Measurements from ENCODE around the gene MAP3K1. TPM values are rescaled to one million over a fixed set of nuclear protein-coding genes. Genes with fewer than 3 reads are reported as not detected.
A peak's percentile ranks its signal among the peaks of the same experiment; 100 is the strongest.
"Not testable (repeated sequence)": the region's sequence is repeated elsewhere in the genome, so short reads cannot be mapped to it uniquely, and the experiment has no call there.

MAP3K1 gene
- polyA plus RNA-seq, 3 donors = 73.1 to 100 (median 95.3) TPM

DNA sequence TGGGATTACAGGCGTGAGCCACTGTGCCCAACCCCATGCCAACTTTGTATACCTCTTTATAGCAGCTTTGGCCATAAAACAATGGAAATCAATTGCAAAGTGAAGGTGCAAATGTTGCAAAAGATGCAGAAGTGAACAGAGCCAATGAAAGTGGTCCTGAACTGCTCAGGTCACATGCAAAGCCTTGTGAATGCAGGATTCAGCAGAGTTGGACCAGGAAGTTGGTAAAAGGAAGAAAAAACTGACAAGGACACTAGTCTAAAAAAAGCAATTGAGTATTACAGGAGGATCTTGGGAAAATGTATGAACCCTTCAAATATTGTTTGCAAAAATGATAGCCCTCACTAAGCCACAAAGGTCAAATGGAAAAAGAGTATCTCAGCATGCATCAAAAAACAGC lies 4.5 kb upstream of the MAP3K1 start:
- no peak for DNase-seq (ENCODE audit: extremely low read depth in 1 of 11, low read depth in 9 of 11, low spot score in 4 of 11)

DNA sequence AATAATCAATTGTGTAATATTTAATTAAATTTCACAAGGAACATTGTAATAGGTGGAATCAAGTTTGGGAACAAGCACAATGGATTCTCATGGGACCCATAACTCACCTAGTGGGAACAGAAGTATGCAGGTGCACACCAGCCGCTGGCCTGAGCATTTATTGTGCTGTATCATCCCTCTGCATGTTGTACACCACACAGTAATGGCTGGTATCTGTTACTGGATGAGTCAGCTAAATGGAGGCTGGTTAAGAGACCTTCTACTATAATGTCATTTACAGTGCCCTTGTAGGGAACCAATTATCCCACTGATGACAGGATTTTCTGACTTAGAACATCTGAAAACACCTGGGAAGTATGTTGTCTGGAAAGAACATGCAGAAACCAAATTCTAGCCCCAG lies 3.2 kb upstream of the MAP3K1 start:
- DNase-seq (ENCODE audit: extremely low read depth in 1 of 11, low read depth in 9 of 11, low spot score in 4 of 11) = no peak

DNA sequence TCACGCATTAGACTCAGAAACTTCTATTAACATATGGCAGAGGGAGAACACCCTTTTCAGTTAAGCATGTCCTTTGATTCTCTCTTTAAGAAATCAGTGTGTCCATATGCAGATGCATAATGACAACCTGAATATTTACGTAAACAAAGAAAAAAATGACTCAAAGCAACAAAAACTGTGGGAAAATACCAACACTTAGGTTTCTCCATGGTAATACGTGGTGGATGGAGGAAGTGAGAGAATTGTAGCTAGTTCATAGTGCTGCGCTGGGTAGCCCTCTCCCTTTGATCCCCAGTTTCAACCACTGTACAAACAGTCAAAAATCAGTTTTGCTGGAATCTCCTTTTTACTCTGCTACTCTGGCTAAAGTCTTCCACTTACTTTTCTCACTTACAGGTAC lies 2.0 kb upstream of the MAP3K1 start:
- DNase-seq (ENCODE audit: extremely low read depth in 1 of 11, low read depth in 9 of 11, low spot score in 4 of 11) = no peak

DNA sequence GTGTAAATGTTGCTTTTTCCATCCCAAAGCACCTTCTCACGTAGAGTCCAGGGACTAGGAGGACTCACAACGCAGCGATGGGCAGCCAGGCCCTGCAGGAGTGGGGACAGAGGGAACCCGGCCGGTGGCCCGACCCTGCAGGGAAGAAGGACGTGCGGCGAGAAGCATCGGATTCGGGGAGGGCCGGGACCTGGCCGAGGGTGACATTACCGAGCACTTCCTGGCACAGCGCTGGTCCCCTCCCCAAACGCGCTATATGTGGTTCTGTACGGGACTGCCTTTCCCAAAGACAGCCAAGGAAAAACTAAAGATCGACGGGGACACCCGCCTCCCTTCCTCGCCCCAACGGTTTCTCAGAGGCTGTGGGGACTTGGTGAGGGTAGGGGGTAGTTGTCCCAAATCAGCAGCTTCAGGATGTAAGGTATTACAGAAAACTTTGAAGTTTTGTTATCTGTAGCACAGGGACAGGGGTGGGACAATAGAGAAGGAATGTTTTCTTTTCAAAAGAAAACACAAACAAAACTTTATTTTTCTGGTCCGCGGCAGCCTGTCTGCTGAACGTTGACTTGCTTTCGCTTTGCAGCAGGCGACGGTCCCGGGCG lies 887 bp upstream of the MAP3K1 start:
- peak in 1 of 11 donors; percentile 26 for DNase-seq (ENCODE audit: extremely low read depth in 1 of 11, low read depth in 9 of 11, low spot score in 4 of 11)

DNA sequence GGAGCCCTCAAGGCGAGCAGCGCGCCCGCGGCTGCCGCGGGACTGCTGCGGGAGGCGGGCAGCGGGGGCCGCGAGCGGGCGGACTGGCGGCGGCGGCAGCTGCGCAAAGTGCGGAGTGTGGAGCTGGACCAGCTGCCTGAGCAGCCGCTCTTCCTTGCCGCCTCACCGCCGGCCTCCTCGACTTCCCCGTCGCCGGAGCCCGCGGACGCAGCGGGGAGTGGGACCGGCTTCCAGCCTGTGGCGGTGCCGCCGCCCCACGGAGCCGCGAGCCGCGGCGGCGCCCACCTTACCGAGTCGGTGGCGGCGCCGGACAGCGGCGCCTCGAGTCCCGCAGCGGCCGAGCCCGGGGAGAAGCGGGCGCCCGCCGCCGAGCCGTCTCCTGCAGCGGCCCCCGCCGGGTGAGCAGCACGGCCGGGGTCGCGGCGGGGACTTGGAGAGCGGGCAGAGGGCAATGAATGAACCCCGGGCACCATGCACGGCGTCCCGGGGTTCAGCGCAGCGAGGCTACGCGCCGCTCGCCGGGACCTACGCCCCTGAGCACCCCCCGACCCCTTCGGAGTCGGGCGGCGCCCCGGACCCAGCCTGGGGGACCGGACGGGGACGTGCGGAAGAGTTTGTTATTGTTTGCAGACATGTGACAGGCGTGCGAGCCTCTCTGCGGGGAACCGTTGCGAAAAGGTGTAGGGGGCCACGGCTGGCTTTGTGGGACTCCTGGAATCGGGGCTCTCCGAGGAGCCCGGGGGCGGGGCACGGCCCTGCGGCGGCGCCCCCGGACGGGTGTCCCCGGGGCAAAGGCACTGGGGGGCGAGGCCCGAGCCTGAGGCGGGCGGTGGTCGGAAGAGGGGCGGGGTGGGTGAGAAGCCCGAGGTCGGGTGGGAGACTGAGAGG lies 553 bp downstream of the MAP3K1 start:
- DNase-seq (ENCODE audit: extremely low read depth in 1 of 11, low read depth in 9 of 11, low spot score in 4 of 11) = peak in 1 of 11 donors; percentile 39

DNA sequence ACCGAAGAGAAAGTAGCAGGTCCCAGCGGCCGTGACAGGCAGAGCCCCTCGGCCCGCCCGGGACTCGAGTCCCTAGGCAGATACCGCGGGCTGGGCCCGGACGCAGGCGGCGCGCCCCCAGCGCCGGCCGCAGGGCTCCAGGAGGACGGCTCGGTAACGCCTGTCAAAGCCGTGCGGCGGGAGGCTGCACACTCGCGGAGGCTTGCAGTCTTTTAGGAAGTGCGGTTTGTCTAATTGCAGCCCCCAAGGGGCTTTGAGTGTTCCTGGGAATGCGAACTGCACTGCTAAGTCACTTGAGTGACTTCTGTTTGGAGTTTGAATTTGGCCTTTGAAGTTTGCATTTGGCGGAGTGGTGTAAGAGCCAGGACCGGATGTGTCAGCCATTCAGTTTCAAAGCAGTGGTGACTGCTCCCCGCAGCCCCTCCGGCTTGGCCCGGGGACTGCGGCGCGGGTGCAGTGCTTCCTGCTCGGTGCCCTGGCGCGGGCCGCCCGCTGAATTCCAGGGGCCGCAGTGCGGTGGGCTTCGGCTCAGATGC lies 1.3 kb downstream of the MAP3K1 start:
- peak in 3 of 11 donors; percentile 44 to 61 (median 49) for DNase-seq (ENCODE audit: extremely low read depth in 1 of 11, low read depth in 9 of 11, low spot score in 4 of 11)

DNA sequence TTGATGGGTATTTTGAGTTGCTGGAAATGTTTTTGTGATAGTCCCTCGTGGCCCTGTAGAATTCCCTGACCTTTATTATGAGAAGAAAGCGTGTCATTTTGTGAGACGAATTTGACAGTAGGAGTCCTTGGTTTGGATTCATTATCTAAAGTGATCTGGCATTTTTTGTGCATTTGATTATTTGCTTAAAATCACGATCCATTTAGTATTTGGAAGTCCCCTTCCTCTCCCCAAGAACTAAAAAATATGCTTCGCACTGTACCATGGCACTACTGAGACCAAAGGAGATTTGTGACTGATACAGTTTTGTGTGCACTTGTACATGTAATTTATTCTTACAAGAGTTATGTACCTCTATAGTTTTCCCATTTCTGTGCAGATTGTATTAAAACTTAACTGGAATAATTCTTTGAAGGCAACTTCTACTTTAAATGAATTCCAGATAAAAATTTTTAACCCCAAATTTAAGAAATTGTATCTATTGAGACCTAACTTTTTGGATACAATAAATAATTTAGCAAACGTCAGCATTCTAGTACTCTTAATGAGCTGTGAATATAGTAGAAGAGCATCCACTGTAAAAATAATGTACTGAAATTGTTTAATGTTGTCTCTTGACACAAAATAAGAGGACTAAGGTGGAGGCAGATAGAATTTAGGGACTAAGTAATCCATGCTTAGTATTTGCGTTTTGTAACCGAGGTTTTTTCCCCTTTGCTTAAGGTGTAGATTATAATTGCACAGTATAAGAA lies 2.1 kb downstream of the MAP3K1 start:
- no peak for DNase-seq (ENCODE audit: extremely low read depth in 1 of 11, low read depth in 9 of 11, low spot score in 4 of 11)

DNA sequence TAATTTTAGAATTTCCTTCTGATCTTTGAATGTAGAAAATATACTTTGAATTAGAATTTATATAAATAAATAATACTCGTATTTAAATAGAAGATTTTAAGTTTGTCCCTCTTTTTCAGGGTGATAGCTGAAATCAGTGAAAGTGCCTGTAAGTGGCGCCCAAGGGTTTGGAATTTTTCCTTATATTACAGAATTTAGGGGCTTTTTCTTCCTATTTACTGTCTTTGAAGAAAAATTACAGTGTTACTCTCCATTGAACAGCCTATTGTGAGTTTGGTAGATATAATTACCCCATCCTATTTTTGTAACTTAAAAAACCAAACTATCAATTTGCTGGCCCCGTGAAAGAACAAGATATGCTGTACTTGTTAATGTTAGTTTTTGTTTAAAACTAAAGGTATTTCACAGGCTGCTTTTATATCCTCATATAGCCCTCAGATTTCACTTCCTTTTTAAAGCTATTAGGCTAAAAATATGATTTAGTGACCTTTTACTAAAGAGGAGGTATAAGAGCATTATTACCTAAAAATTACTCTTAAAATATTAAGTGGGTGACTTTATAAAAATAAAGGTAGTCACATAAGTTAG lies 3.2 kb downstream of the MAP3K1 start:
- DNase-seq (ENCODE audit: extremely low read depth in 1 of 11, low read depth in 9 of 11, low spot score in 4 of 11) = no peak

DNA sequence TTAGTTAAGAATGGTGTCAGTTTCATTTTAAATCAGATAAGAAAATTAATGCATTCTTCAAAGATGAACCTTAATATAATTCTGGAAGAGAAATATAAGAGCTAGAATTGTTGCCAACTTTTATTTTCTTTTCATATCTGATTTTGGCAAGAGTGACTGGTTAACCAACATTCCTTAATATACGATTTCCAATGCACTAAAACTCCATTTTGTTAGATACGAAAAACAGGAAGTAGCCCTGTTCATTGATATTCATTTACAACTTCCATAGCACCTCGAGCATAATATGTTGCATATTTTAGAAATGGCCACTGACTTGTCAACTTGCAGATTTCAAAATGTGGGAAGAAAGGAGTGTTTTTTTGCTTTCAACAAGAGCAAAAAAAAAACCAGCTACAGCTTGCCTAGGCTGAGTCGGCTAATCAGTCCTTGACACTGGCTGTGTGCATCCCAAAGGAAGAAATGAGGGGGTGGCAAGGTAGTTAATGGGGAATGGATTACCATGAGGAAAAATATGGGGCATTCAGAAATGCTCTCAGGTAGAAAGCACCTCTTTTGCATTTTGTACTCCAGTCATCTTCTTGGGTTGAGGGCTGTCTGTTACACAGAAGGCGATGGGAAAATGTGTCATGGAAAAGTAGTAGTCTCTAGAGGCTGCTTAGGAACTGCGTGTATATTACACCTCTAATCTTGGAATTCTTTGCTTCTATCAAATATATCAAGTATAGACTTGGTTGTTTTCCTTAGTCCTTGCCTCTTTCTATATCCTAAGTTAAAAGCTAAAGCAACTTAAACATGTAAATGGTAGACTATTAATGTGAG lies 3.9 kb downstream of the MAP3K1 start:
- no peak for DNase-seq (ENCODE audit: extremely low read depth in 1 of 11, low read depth in 9 of 11, low spot score in 4 of 11)

DNA sequence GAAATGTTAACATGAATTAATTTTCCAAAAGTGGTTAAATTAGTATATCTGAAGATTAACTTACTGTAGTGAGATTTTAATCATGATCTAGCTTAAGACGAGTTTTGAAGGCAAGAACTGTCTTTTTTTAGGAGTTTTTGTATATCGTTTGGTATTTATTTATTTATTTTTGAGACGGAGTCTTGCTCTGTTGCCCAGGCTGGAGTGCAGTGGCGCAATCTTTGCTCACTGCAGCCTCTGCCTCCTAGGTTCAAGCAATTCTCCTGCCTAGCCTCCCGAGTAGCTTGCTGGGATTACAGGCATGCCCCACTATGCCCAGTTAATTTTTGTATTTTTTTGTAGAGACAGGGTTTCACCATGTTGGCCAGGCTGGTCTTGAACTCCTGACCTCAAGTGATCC lies 6.5 kb downstream of the MAP3K1 start:
- not testable (repeated sequence) for DNase-seq (ENCODE audit: extremely low read depth in 1 of 11, low read depth in 9 of 11, low spot score in 4 of 11)

DNA sequence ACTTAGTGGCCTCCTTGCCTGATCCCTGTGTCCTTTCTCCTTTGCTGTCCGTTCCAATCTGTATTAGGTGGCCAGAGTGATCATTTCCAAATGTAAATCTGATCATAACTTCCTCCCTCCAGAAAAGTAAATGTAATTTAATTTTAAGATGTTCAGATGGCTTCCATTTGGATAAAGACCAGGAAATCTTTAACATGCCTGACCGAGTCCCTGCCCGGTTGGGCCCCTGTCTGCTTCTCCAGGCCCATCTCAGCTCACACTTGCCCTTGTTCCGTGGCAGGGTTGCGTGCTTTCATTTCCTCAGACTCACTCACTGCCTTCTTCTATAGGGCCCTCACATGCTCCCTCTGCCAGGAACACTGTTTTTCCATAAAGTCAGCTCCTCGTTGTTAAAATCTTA lies 7.6 kb downstream of the MAP3K1 start:
- DNase-seq (ENCODE audit: extremely low read depth in 1 of 11, low read depth in 9 of 11, low spot score in 4 of 11) = no peak

DNA sequence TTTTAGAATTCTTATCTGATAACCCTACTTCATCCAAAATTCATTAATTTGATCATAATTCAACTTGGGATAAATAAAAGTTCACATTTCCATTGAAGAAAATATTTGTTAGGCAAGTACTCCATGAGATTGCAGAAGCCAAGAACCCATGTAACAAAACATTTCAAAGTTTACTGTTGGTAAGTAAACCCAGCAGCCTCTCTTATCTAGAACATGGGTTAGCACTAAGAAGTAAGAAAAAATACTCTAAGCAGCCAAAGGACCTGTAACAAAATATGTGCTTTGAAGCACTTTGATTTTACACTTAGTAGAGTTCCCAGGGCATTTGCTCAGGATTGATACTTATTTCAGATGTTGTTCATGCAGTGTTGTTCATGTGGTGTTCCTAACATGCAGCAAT lies 8.7 kb downstream of the MAP3K1 start:
- DNase-seq (ENCODE audit: extremely low read depth in 1 of 11, low read depth in 9 of 11, low spot score in 4 of 11) = no peak

DNA sequence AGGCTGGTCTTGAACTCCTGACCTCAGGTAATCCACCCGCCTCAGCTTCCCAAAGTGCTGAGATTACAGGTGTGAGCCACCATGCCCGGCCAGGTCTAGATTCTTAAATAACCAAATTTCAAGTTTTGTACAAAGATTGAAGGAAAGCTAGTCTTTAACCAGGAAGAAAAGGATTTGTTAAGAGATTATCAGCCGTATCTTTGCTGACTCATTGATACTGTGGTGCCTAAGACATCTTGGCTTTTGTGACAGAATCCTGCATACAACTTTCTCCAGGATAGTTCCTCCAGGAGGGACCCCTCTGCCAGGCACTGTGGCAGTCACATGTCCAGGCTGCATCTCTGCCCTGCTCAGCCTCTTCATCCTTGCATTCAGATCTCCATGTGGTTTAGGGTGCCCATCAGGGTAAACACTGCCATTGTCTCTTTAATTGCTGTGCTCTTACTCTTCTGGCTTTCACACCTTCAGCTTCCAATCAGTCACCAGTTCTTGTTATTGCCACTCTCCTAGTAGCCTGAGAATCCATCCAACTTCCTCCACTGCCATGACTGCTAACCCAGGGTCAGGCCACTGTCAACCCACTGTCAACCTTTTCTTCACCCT lies 10.0 kb downstream of the MAP3K1 start:
- DNase-seq (ENCODE audit: extremely low read depth in 1 of 11, low read depth in 9 of 11, low spot score in 4 of 11) = no peak

DNA sequence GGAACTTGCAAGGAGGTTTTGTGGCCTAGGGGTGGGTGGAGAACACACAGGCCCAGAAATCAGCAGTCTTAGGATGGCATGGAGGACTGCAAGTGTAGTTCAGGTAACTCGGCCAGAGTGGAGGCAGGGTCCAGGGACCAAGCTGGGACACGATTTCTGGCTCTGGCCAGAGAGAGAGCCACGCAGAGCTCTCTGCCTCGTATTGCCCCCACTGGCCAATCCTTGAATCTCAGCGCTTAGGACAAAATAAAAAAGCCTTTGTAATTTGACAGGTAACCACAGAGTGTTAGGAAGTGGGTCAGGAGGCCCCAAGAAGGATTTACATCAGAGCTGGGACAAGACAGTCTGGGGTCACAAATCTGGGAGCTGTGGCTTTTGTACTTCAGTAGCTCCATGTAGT lies 11.7 kb downstream of the MAP3K1 start:
- DNase-seq (ENCODE audit: extremely low read depth in 1 of 11, low read depth in 9 of 11, low spot score in 4 of 11) = no peak

DNA sequence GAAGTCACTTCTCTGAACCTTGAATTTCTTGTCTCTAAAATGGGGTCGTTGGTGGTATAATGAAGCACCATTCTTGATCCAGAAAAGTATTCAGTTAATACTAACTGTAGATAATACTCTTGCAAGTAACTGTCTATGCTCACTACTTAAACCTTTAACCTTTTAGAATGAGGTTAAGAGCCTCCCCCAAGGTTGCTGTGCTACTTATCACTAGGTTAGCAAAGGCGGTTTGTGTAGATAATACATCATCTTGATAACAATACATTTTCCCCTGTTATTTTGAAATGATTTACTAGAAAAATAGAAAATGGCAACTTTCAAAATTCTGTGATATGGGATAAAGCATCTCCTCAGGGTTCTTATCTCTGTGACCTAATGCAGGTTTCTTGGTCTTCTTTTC lies 12.6 kb downstream of the MAP3K1 start:
- no peak for DNase-seq (ENCODE audit: extremely low read depth in 1 of 11, low read depth in 9 of 11, low spot score in 4 of 11)

DNA sequence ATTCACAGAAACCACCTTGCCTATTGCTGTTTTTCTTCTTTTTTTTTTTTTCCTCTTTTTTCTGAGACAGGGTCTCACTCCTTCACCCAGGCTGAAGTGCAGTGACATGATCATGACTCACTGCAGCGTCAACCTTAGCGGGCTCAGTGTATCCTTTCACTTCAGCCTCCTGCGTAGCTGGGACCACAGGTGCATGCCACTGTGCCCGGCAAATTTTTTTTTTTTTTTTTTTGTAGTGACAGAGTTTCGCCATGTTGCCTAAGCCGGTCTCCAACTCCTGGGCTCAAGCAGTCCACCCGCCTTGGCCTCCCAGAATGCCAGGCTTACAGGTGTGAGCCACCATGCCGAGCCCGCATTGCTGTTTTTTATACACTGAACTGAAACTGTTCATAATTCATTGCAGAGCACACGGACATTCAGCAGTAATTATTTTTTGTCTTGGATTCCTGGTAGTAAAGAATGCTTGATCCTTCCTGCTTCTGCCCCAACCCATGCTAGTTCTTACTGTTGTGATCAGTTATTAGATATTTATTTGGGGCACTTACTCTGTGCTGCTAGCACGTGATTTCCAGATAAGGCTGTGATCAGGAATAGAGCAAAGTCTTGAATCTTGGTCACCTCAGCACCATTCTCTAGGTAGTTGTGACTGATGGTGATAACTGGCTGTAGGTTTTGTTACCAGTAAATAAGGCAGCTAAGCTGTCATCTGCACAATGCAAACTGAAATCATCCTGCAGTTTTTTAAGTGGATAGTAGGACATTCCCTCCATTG lies 14.0 kb downstream of the MAP3K1 start:
- DNase-seq (ENCODE audit: extremely low read depth in 1 of 11, low read depth in 9 of 11, low spot score in 4 of 11) = no peak

DNA sequence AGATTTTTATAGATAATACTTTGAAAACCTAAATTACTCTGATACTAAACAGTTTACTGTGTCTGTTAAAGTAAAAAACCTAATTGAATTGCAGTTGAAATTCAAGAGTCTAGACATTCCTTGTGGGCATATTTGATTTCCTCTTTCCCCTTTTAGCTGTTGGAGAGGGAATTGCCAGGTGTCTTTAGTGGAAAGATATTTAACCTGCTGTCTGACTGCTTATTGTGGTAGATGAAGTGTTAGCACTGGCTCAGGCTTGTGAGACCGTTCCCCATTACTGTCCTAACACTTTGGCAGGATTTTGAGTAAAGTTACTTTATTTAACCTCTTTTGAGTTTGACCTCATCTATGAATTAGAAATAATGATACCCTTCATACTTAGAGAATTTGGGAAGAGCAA lies 16.4 kb downstream of the MAP3K1 start:
- DNase-seq (ENCODE audit: extremely low read depth in 1 of 11, low read depth in 9 of 11, low spot score in 4 of 11) = no peak

Measured in renal cortex interstitium (tissue), 11 donors.